K562 (cell line): ENCODE data around the gene KRTAP3-2. TPM values are rescaled to one million over a fixed set of nuclear protein-coding genes. Genes with fewer than 3 reads are reported as not detected.

Experiments
- JUND ChIP-seq, 2 experiments: IDR thresholded peaks; 2 replicates in 1 of 2; 3 replicates in 1 of 2; pipeline ENCODE4 v1.6.1; 2011; ENCODE audit warnings: borderline replicate concordance in 2 of 2, low read depth in 2 of 2, low read length in 2 of 2, improper control_type of control experiment in 1 of 2, missing biosample characterization in 1 of 2, missing genetic modification characterization in 1 of 2, missing genetic modification reagents in 1 of 2
- MBD2 ChIP-seq: sonication (generic); IDR thresholded peaks from 2 replicates; pipeline ENCODE4 v1.6.1; 2016; ENCODE audit warnings: low read depth, borderline replicate concordance
- MEIS2 ChIP-seq: fragments of 450-650 bp; IDR thresholded peaks from 2 replicates; pipeline ENCODE4 v1.6.1; 2014; ENCODE audit warnings: mild to moderate bottlenecking; ENCODE audit not compliant: partially characterized antibody
- RBM15 ChIP-seq: fragments of 200-400 bp; formaldehyde crosslinking; IDR thresholded peaks from 2 replicates; pipeline ENCODE4 v1.6.1; 2018; ENCODE audit warnings: mild to moderate bottlenecking, low read length, moderate library complexity; ENCODE audit not compliant: insufficient read depth
- SMARCE1 ChIP-seq: fragments of 450-650 bp; IDR thresholded peaks from 2 replicates; pipeline ENCODE4 v1.7.1; 2016; ENCODE audit warnings: mild to moderate bottlenecking
- polyA plus RNA-seq, 8 experiments: library from polyadenylated mRNA; depleted of rRNA in 4 of 8; stranded (reverse) in 5 of 8; unstranded in 3 of 8; fragments of >200 nt; fragmentation: Nextera tagmentation in 2 of 8; fragmentation: Illumina TruSeq in 1 of 8; extraction: Ambion mirVana in 2 of 8; extraction: Trizol in 1 of 8; gene quantifications; 2 replicates each; pipeline versions ENCODE4 v1.2.1 to v1.2.3, GENCODE V29; 2011 to 2014; ENCODE audit warnings: inconsistent platforms in 1 of 8, missing spikeins in 1 of 8
- total RNA-seq, 7 experiments: library from RNA; depleted of rRNA in 6 of 7; stranded (reverse); fragments of >200 nt in 6 of 7; fragmentation: Illumina TruSeq in 2 of 7; extraction: Trizol in 2 of 7; gene quantifications; 2 replicates each; pipeline versions ENCODE4 v1.2.1 to v1.2.3, GENCODE V29; 2011 to 2021; ENCODE audit warnings: low replicate concordance in 1 of 7
- TF ChIP-seq, protein P1 (sequence below), 2 experiments: fragments of 450-650 bp in 1 of 2; sonication (generic) in 1 of 2; formaldehyde crosslinking in 1 of 2; IDR thresholded peaks; 2 replicates each; pipeline versions ENCODE4 v1.7.1 to v1.9.0; 2016 to 2022; ENCODE audit warnings: inconsistent platforms in 1 of 2, mild to moderate bottlenecking in 1 of 2, missing genetic modification reagents in 1 of 2
- TF ChIP-seq, protein P2 (sequence below): fragments of 200-800 bp; sonication (Bioruptor generic); IDR thresholded peaks from 2 replicates; pipeline ENCODE4 v1.6.1; 2017; ENCODE audit warnings: missing genetic modification characterization, missing compliant biosample characterization
- TF ChIP-seq, protein P3 (sequence below): fragments of 450-650 bp; conservative IDR thresholded peaks from 2 replicates; pipeline ENCODE4 v1.6.1; 2016; ENCODE audit warnings: missing genetic modification characterization, low read depth, mild to moderate bottlenecking, control low read depth, missing compliant biosample characterization

Gene KRTAP3-2
- total and polyA plus RNA-seq, 9 of the 15 experiments (the other 6 are each of a cell fraction or from before 2014, with no cell fraction given): not detected

DNA sequence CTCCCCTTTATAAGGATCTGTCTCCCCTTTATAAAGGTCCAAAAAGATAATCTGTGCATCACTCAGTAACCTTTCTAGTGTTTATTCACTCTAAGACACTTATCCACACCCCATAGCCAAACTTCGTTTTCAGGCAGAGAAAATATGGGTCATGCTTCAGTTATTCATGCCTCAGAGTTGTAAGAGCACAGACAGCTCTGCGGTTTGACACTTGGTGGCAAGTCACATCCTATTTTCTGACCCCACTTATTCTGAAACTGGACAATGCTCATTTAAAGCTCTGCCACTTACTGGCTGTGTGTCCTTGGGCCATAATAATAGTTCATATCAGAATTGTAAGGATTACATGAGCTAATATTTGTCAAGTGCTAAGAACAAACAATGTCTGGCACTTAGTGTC, 49.4 kb upstream of the KRTAP3-2 start (continued):
- TF ChIP-seq, protein P1, sequence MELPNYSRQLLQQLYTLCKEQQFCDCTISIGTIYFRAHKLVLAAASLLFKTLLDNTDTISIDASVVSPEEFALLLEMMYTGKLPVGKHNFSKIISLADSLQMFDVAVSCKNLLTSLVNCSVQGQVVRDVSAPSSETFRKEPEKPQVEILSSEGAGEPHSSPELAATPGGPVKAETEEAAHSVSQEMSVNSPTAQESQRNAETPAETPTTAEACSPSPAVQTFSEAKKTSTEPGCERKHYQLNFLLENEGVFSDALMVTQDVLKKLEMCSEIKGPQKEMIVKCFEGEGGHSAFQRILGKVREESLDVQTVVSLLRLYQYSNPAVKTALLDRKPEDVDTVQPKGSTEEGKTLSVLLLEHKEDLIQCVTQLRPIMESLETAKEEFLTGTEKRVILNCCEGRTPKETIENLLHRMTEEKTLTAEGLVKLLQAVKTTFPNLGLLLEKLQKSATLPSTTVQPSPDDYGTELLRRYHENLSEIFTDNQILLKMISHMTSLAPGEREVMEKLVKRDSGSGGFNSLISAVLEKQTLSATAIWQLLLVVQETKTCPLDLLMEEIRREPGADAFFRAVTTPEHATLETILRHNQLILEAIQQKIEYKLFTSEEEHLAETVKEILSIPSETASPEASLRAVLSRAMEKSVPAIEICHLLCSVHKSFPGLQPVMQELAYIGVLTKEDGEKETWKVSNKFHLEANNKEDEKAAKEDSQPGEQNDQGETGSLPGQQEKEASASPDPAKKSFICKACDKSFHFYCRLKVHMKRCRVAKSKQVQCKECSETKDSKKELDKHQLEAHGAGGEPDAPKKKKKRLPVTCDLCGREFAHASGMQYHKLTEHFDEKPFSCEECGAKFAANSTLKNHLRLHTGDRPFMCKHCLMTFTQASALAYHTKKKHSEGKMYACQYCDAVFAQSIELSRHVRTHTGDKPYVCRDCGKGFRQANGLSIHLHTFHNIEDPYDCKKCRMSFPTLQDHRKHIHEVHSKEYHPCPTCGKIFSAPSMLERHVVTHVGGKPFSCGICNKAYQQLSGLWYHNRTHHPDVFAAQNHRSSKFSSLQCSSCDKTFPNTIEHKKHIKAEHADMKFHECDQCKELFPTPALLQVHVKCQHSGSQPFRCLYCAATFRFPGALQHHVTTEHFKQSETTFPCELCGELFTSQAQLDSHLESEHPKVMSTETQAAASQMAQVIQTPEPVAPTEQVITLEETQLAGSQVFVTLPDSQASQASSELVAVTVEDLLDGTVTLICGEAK (IDR thresholded peaks at IDR 0.05): no peak
- TF ChIP-seq, protein P1 (CRISPR knock-in tag; IDR thresholded peaks at IDR 0.05): no peak
- TF ChIP-seq, protein P2, sequence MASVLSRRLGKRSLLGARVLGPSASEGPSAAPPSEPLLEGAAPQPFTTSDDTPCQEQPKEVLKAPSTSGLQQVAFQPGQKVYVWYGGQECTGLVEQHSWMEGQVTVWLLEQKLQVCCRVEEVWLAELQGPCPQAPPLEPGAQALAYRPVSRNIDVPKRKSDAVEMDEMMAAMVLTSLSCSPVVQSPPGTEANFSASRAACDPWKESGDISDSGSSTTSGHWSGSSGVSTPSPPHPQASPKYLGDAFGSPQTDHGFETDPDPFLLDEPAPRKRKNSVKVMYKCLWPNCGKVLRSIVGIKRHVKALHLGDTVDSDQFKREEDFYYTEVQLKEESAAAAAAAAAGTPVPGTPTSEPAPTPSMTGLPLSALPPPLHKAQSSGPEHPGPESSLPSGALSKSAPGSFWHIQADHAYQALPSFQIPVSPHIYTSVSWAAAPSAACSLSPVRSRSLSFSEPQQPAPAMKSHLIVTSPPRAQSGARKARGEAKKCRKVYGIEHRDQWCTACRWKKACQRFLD: no peak
- TF ChIP-seq SMARCE1 (no peak), RBM15 (no peak), MEIS2 (no peak), JUND (IDR thresholded peaks at IDR 0.05; ENCODE audit: borderline replicate concordance, low read depth, low read length) (no peak), JUND (tag; IDR thresholded peaks at IDR 0.05; ENCODE audit: borderline replicate concordance, low read depth, low read length) (no peak), MBD2 (no peak)
- TF ChIP-seq, protein P3, sequence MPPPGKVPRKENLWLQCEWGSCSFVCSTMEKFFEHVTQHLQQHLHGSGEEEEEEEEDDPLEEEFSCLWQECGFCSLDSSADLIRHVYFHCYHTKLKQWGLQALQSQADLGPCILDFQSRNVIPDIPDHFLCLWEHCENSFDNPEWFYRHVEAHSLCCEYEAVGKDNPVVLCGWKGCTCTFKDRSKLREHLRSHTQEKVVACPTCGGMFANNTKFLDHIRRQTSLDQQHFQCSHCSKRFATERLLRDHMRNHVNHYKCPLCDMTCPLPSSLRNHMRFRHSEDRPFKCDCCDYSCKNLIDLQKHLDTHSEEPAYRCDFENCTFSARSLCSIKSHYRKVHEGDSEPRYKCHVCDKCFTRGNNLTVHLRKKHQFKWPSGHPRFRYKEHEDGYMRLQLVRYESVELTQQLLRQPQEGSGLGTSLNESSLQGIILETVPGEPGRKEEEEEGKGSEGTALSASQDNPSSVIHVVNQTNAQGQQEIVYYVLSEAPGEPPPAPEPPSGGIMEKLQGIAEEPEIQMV (tag): no peak
